HUES6 (cell line): ENCODE measurements around the gene GNA14.

Experiments
- H3K27ac ChIP-seq: 2 replicates; pipeline ENCODE4 v1.7.0; 2013; ENCODE audit warnings: low read depth, mild to moderate bottlenecking, low read length, inconsistent platforms
- H3K27me3 ChIP-seq: 2 replicates; pipeline ENCODE4 v1.6.1; 2013; ENCODE audit warnings: low read length; ENCODE audit not compliant: control insufficient read depth, insufficient read depth
- H3K36me3 ChIP-seq: 2 replicates; pipeline ENCODE4 v1.6.1; 2013; ENCODE audit warnings: low read length; ENCODE audit not compliant: control insufficient read depth, insufficient read depth
- H3K4me1 ChIP-seq: 2 replicates; pipeline ENCODE4 v1.6.1; 2013; ENCODE audit warnings: low read length; ENCODE audit not compliant: control insufficient read depth, insufficient read depth
- H3K4me3 ChIP-seq: 2 replicates; pipeline ENCODE4 v1.5.1; 2013; ENCODE audit warnings: low read depth, low read length
- H3K9ac ChIP-seq: one replicate; pipeline ENCODE4 v1.6.1; 2013; ENCODE audit warnings: mild to moderate bottlenecking, low read length
- H3K9me3 ChIP-seq: 2 replicates; pipeline ENCODE4 v1.6.1; 2013; ENCODE audit warnings: low read depth, low read length; ENCODE audit not compliant: control insufficient read depth, insufficient read depth

GNA14 gene

DNA sequence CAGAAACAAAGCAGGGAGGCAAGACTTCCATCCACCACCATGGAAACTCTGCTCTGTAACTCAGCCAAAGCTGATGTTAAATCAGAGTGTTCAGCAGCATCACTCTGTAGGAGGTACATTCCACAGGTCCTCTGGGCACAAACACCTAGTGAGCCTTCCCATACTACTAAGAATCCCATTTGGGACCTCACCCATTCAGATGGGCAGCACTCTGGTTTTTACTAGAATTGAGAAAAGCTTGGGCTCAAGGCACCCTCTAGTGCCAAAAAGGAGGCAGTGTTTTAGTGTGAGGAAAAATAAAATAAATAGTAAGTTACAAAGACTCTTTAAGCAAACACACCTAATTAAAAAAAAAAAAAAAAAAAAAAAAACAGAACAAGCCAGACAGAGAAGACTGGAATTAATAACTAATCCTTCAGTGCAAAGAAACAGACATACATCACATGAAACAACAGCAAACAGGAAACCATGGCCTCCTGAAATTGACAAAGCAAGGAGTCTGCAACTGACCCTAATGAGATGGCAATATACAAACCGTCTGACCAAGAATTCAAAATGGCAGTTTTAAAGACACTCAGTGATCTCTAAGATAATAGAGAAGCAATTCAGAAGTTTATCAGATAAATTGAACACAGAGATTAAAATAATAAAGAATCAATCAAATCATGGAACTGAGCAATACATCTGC lies 159.5 kb downstream of the GNA14 start:
- H3K9ac ChIP-seq, result no peak overlapping the region
- H3K36me3 ChIP-seq, result no peaks in the 10 kb centered on the region; the same call in 1 of the 2 replicates
- H3K27me3 ChIP-seq, result no peaks in the 10 kb centered on the region
- peaks cover 4% of the 10 kb centered on the region for H3K4me1 ChIP-seq
- H3K27ac ChIP-seq, result no peak overlapping the region
- H3K9me3 ChIP-seq, result peaks cover 11% of the 10 kb centered on the region
- no peak overlapping the region for H3K4me3 ChIP-seq

DNA sequence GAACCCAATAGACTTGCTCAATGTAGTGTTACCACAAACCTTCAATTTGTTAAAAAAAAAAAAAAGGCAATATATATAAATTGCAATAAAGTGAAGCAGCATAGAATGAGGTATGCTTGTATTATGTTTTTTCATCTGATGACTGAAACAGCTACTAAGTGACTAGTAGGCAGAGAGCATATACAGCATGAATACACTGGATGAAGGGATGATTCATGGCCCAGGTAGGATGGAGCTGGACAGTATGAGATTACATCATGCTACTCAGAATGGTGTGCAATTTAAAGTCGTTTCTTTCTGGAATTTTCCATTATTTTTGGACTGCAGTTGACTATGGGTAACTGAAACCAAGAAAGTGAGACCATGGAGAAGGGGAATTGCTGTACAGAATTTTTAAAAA lies 161.2 kb downstream of the GNA14 start:
- peaks cover 4% of the 10 kb centered on the region for H3K4me1 ChIP-seq
- H3K27me3 ChIP-seq, result no peaks in the 10 kb centered on the region
- no peak overlapping the region for H3K27ac ChIP-seq
- peaks cover 11% of the 10 kb centered on the region for H3K9me3 ChIP-seq
- no peak overlapping the region for H3K9ac ChIP-seq
- no peak overlapping the region for H3K4me3 ChIP-seq
- H3K36me3 ChIP-seq, result no peaks in the 10 kb centered on the region; the same call in 1 of the 2 replicates

DNA sequence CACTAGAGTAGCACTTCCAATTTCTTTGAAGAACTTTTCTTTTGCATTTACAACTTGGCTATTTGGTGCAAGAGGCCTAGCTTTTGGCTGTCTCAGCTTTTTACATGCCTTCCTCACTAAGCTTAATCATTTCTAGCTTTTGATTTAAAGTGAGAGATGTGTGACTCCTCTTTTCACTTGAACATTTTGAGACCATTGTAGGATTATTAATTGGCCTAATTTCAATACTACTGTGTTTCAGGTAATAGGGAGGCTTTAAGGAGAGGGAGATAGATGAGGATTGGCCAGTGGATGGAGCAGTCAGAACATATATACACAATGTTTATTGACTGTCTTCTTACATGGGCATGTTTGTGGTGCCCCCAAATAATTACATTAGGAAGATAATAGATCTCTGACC lies 161.7 kb downstream of the GNA14 start:
- Histone ChIP-seq H3K4me3 (no peak overlapping the region), H3K27me3 (no peaks in the 10 kb centered on the region), H3K36me3 (no peaks in the 10 kb centered on the region; the same call in 1 of the 2 replicates), H3K4me1 (peaks cover 4% of the 10 kb centered on the region), H3K9me3 (peaks cover 7% of the 10 kb centered on the region), H3K27ac (no peak overlapping the region), H3K9ac (no peak overlapping the region)

DNA sequence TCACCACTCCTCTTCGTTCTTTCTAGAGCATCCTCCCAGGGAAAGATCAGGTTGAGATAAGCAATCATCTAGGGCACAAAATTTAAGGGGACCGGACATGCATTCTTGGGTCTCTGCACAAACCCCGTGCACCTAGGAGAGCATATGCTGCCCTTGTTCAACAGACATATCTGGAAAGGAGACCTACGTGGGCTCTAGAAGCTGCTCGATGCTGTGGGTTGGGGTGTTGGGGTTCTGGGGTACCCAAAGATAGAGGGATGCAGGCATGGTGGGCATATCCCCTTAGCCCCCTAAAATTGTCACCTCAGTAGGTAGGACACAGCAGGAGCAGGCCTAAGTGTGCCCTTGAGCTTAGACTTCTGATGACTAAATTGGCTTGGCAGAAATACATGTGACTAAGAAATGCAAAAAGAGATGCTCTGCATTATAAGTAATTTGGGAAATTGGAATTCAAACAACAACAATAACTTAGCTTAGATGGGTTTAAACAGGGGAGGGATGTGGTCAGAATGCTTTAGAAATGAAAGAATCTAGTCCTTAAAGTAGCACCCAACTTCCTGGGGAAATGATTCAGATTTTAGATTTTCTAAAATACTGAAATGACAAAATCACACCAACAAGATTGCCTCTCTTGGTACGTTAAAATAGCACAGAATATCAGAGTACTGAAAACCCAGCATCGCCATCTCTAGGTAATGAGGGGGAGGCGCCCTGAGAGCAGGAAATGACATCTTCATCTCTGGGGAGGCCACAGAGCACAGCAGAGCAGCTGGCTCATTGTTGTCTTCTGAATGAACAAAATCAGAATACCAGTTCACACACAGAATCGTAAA lies 172.3 kb downstream of the GNA14 start:
- Histone ChIP-seq H3K9ac (no peak overlapping the region), H3K27me3 (no peaks in the 10 kb centered on the region), H3K27ac (no peak overlapping the region), H3K4me1 (no peaks in the 10 kb centered on the region), H3K4me3 (no peak overlapping the region), H3K9me3 (peaks cover 17% of the 10 kb centered on the region; the same call in 1 of the 2 replicates), H3K36me3 (no peaks in the 10 kb centered on the region)

DNA sequence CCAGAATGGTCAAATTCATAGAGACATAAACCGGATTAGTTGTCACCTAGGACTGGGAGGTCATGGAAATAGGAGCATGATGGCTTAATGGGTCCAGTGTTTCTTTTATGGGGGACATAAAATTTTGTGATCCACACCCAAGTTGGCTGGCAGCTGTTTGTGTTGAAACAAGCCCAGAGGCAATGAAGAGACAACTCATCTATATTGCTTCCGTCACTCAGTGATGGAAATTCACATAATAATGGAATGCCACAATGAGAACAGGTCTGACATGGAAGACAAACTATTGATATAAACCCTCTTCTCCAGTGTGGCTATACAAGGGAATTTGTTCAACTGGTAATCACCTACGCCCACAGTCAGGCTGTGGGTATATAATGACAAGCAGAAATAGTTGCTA lies 173.2 kb downstream of the GNA14 start:
- no peaks in the 10 kb centered on the region for H3K27me3 ChIP-seq
- peaks cover 17% of the 10 kb centered on the region; the same call in 1 of the 2 replicates for H3K9me3 ChIP-seq
- H3K27ac ChIP-seq, result no peak overlapping the region
- H3K9ac ChIP-seq, result no peak overlapping the region
- H3K36me3 ChIP-seq, result no peaks in the 10 kb centered on the region
- H3K4me3 ChIP-seq, result no peak overlapping the region
- no peaks in the 10 kb centered on the region for H3K4me1 ChIP-seq

DNA sequence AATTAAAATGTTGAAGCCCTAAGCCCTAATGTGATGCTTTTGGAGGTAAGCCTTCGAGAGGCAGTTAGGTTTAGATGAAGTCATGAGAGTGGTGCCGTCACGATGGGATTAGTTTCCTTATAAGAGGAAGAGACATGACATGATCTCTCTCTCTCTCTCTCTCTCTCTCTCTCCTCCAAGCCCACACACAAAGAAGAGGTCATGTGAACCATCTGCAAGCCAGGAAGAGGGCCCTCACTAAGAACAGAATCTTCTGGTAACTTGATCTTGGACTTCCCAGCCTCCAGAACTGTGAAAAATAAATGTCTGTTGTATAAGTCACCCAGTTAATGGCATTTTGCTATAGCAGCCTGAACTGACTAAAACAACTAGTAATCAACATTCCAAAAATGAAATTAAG lies 175.5 kb downstream of the GNA14 start:
- H3K9ac ChIP-seq, result no peak overlapping the region
- H3K27ac ChIP-seq, result no peak overlapping the region
- H3K36me3 ChIP-seq, result no peaks in the 10 kb centered on the region
- H3K4me3 ChIP-seq, result no peak overlapping the region
- H3K4me1 ChIP-seq, result no peaks in the 10 kb centered on the region
- peaks cover 17% of the 10 kb centered on the region; the same call in 1 of the 2 replicates for H3K9me3 ChIP-seq
- no peaks in the 10 kb centered on the region for H3K27me3 ChIP-seq

DNA sequence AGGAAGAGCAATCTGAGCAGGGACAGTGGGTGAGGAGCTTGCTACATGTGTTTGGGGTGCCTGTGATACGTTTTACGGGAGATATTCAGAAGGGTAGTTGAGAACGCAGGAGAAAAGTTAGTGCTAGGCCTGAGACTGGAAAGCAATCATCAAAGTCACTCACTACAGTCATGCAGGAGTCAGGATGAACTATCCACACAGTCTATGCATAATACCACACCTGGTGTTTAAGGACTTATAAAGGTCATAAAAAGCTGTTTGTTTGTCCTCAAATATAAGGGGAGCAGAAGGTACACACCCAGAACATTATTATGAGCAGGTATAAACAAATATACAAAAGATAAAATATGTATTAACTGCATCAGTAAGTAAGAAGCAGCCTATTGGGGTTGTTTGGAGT lies 176.6 kb downstream of the GNA14 start:
- peaks cover 17% of the 10 kb centered on the region; the same call in 1 of the 2 replicates for H3K9me3 ChIP-seq
- H3K9ac ChIP-seq, result no peak overlapping the region
- no peak overlapping the region for H3K27ac ChIP-seq
- H3K4me3 ChIP-seq, result no peak overlapping the region
- no peaks in the 10 kb centered on the region for H3K36me3 ChIP-seq
- H3K4me1 ChIP-seq, result peaks cover 8% of the 10 kb centered on the region
- no peaks in the 10 kb centered on the region for H3K27me3 ChIP-seq

DNA sequence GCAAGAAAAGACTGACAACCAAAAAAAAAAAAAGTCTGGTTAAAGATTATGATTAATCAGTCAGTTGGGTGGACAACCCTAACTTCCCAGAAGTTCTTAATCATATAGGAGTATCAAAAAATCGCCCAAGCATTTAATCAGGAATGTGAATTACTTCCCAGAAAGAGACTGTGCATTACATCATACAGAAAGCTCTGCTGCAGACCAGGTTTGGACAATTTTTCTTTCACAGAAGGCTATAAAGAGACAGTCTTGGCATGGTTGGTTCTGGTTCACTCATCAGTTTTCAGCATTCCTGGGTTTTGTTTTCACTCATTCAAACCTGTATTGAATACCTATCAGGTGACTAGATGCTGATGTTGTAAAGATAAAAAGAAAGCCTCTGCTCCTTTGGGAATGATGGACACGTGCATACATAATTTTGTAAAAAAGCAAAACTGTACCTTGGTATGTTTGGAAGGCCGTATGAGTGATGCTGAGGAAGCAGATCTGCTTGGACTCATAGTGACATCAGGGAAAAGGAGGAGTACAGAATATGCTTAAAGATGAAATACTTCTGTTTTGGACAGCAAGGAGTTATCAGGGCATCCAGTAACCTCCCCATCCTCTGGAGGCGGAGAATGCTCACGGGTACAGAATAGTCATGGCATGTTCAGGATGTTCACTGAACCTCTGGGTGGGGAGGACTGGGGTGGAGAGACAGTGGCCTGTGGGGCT lies 178.4 kb downstream of the GNA14 start:
- H3K36me3 ChIP-seq, result no peaks in the 10 kb centered on the region
- no peak overlapping the region for H3K4me3 ChIP-seq
- H3K27ac ChIP-seq, result no peak overlapping the region
- peaks cover 13% of the 10 kb centered on the region for H3K4me1 ChIP-seq
- peaks cover 22% of the 10 kb centered on the region; the same call in 1 of the 2 replicates for H3K9me3 ChIP-seq
- no peak overlapping the region for H3K9ac ChIP-seq
- no peaks in the 10 kb centered on the region for H3K27me3 ChIP-seq

DNA sequence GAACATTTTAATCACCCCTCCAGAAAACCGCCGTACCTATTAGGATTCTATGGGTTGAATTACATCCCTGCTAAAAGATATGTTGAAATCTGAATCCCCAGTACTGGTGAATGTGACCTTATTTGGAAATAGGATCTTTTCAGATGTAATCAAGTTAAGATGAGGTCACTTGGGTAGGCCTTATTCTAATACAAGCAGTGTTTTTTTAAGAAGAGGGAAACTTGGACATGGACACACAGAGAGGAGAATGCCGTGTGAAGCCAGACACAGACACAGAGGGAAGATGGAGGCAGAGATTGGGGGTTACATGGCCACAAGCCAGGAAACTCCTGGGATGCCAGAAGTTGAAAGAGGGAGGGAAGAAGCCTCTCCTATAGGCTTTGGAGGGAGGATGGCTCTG lies 183.5 kb downstream of the GNA14 start:
- peaks cover 4% of the 10 kb centered on the region; the same call in 1 of the 2 replicates for H3K9me3 ChIP-seq
- peaks cover 33% of the 10 kb centered on the region for H3K4me1 ChIP-seq
- no peak overlapping the region for H3K9ac ChIP-seq
- no peak overlapping the region for H3K27ac ChIP-seq
- no peaks in the 10 kb centered on the region for H3K36me3 ChIP-seq
- no peak overlapping the region for H3K4me3 ChIP-seq
- H3K27me3 ChIP-seq, result no peaks in the 10 kb centered on the region

DNA sequence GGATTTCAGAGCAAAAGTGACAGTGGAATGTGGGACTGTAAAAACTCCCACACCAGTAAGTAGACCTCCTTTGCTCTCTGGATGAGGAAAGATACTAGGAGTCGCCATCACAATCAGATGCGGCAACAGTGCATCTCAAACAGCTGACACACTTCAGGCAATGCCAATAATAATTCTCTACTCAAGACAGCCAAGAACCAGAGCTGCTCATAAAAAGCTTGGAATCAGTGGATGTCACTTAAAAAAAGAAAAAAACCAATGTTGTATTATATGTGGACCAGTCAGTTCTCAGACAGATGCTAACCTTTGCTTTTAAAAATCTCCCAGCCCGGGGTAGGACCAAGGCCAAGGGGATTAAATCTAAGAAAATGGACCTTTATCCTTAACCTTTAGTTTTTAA lies 185.0 kb downstream of the GNA14 start:
- Histone ChIP-seq H3K27me3 (no peaks in the 10 kb centered on the region), H3K4me3 (no peak overlapping the region), H3K9me3 (peaks cover 4% of the 10 kb centered on the region; the same call in 1 of the 2 replicates), H3K36me3 (no peaks in the 10 kb centered on the region), H3K27ac (no peak overlapping the region), H3K9ac (no peak overlapping the region), H3K4me1 (peaks cover 39% of the 10 kb centered on the region)
